Glutamatergic neuron (in vitro differentiated cells): Measurements from ENCODE around the gene RGS4. TPM values are rescaled to one million over a fixed set of nuclear protein-coding genes. Genes with fewer than 3 reads are reported as not detected.

Experiments
- DNase-seq: peaks from one replicate; pipeline ENCODE4 v3.0.0; 2022
- H3K27ac Mint-ChIP-seq: one replicate; pipeline ENCODE4 v1.8.0; 2020; ENCODE audit warnings: mild to moderate bottlenecking, mixed read lengths, inconsistent platforms; ENCODE audit not compliant: unreplicated experiment
- H3K27me3 Mint-ChIP-seq: one replicate; pipeline ENCODE4 v1.8.0; 2020; ENCODE audit warnings: mild to moderate bottlenecking, moderate library complexity, mixed read lengths, inconsistent platforms; ENCODE audit not compliant: unreplicated experiment
- H3K36me3 Mint-ChIP-seq: one replicate; pipeline ENCODE4 v1.8.0; 2020; ENCODE audit warnings: mild to moderate bottlenecking, mixed read lengths, inconsistent platforms; ENCODE audit not compliant: unreplicated experiment
- H3K4me1 Mint-ChIP-seq: one replicate; pipeline ENCODE4 v1.8.0; 2020; ENCODE audit warnings: mild to moderate bottlenecking, low read depth, mixed read lengths, inconsistent platforms; ENCODE audit not compliant: unreplicated experiment
- H3K4me3 Mint-ChIP-seq: one replicate; pipeline ENCODE4 v1.8.0; 2020; ENCODE audit warnings: mild to moderate bottlenecking, mixed read lengths, inconsistent platforms; ENCODE audit not compliant: unreplicated experiment
- H3K9me3 Mint-ChIP-seq: one replicate; pipeline ENCODE4 v1.8.0; 2020; ENCODE audit warnings: mild to moderate bottlenecking, moderate library complexity, mixed read lengths, inconsistent platforms; ENCODE audit not compliant: unreplicated experiment
- total RNA-seq: library from RNA; stranded (reverse); fragmentation: NEBNext Ultra II Directional; extraction: Animal tissue kit (Norgen Biotek cat#: 25700); gene quantifications from one replicate; pipeline ENCODE4 v1.2.1, GENCODE V29; 2021; ENCODE audit not compliant: unreplicated experiment
- TF ChIP-seq, protein P1 (sequence below): fragments of 200-600 bp; sonication (generic); IDR thresholded peaks from one replicate; pipeline ENCODE4 v1.5.0; 2021; ENCODE audit not compliant: partially characterized antibody, unreplicated experiment

RGS4 gene
- total RNA-seq, 1 donor from 2014 or later = 31.6 TPM

DNA sequence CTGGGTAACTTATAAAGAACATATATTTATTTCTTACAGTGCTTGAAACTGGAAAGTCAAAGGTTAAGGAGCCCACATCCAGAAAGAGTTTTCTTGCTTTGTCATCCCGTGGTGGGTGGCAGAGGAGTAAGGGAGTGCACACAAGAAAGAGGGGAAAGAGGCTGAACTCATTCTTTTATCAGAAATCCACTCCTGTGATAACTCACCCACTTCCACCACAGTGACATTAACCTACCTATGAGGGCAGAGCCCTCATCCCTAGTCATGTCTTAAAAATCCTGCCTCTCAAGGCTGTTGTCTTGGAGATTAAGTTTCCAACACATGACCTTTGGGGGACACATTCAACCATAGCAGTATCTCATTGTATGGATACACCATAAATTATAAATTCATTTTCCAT, 32.5 kb upstream of the RGS4 start:
- no peaks in the 10 kb centered on the region for H3K36me3 Mint-ChIP-seq
- no peak overlapping the region for H3K27ac Mint-ChIP-seq
- H3K4me1 Mint-ChIP-seq = peaks cover 1% of the 10 kb centered on the region
- no peak overlapping the region for H3K4me3 Mint-ChIP-seq
- H3K9me3 Mint-ChIP-seq = peaks cover 3% of the 10 kb centered on the region
- no peaks in the 10 kb centered on the region for H3K27me3 Mint-ChIP-seq
- TF ChIP-seq, protein P1, sequence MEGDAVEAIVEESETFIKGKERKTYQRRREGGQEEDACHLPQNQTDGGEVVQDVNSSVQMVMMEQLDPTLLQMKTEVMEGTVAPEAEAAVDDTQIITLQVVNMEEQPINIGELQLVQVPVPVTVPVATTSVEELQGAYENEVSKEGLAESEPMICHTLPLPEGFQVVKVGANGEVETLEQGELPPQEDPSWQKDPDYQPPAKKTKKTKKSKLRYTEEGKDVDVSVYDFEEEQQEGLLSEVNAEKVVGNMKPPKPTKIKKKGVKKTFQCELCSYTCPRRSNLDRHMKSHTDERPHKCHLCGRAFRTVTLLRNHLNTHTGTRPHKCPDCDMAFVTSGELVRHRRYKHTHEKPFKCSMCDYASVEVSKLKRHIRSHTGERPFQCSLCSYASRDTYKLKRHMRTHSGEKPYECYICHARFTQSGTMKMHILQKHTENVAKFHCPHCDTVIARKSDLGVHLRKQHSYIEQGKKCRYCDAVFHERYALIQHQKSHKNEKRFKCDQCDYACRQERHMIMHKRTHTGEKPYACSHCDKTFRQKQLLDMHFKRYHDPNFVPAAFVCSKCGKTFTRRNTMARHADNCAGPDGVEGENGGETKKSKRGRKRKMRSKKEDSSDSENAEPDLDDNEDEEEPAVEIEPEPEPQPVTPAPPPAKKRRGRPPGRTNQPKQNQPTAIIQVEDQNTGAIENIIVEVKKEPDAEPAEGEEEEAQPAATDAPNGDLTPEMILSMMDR = no peak
- DNase-seq = no peak

DNA sequence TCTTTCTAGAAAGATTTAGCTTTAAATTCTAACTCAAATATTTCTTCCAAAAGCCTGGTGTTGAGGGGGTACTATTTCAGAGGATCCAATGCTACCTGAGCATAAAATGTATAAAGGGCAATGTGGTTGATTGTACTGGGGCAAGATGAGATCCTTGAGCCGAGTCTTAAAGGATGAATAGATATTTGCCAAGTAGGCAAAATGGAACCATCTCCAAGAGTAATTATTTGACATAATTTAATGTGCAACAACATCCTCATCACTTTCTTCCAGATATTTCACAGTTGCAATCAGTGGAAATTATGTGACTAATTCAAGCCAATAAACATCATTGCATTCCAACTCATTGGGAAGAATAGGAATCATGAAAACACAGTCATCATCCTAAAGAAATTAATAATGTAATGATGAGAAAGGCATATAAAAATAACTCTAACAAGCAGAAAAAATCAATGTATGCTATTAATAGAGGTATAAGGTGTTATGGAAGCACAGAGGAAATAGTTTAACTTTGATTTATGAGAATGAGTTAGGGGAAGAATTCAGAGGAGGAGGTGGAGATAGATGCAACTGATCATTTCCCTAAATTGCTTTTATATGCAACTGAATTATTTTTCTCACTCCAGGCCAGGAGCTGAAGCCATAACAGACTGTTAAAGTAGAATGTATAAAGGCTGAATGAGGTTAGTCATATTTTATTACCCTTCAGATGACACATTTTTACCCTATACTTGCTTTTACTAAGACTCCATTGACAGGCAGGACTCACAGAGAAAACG, 30.0 kb upstream of the RGS4 start:
- H3K27ac Mint-ChIP-seq = no peak overlapping the region
- H3K36me3 Mint-ChIP-seq = no peaks in the 10 kb centered on the region
- no peaks in the 10 kb centered on the region for H3K9me3 Mint-ChIP-seq
- no peak overlapping the region for H3K4me3 Mint-ChIP-seq
- H3K27me3 Mint-ChIP-seq = no peaks in the 10 kb centered on the region
- TF ChIP-seq, protein P1 = no peak
- DNase-seq = no peak
- peaks cover 1% of the 10 kb centered on the region for H3K4me1 Mint-ChIP-seq

DNA sequence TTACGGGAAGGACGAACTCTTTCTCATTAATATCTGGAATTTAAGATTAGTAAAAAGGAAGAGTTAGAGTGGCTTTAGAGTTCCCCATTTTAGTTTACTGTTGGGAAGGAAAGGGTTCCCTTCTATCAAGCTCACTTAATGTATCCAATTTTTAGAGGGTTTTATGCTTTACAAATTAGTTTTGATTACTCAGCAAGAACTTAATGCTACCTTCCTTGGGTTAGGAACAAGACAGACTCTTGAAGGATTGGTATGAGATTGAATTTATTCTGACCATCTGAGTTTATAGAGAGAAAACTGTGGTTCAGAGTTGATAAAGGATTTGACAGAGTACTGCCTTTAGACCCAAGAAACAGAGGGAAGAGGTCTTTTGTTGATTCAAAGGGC, 29.5 kb upstream of the RGS4 start:
- Mint-ChIP-seq H3K27me3 (no peaks in the 10 kb centered on the region), H3K4me3 (no peak overlapping the region), H3K4me1 (peaks cover 1% of the 10 kb centered on the region), H3K36me3 (no peaks in the 10 kb centered on the region), H3K9me3 (no peaks in the 10 kb centered on the region), H3K27ac (no peak overlapping the region)
- no peak for DNase-seq
- TF ChIP-seq, protein P1 = no peak

DNA sequence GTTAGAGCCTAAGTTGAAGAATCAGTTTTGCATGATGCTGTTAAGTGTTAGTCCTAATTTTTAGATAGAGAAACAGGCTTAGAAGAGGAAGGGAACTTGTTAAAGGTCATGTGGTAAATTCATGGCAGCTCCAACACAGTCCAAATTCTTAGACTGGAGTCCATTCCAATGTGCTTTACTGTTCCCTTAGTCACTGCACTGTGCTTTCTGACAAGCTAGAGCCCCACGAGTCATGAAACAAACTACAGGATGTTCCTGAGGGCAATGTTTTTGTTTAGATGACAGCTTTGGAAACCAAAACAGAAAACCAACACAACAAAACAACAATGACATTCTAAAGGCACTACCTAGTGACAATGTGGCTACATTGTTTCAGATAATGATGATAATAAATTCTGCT, 23.1 kb upstream of the RGS4 start:
- no peaks in the 10 kb centered on the region for H3K36me3 Mint-ChIP-seq
- no peak for DNase-seq
- no peaks in the 10 kb centered on the region for H3K27me3 Mint-ChIP-seq
- no peak overlapping the region for H3K4me3 Mint-ChIP-seq
- TF ChIP-seq, protein P1 = no peak
- no peak overlapping the region for H3K27ac Mint-ChIP-seq
- H3K4me1 Mint-ChIP-seq = peaks cover 14% of the 10 kb centered on the region
- H3K9me3 Mint-ChIP-seq = peaks cover 2% of the 10 kb centered on the region

DNA sequence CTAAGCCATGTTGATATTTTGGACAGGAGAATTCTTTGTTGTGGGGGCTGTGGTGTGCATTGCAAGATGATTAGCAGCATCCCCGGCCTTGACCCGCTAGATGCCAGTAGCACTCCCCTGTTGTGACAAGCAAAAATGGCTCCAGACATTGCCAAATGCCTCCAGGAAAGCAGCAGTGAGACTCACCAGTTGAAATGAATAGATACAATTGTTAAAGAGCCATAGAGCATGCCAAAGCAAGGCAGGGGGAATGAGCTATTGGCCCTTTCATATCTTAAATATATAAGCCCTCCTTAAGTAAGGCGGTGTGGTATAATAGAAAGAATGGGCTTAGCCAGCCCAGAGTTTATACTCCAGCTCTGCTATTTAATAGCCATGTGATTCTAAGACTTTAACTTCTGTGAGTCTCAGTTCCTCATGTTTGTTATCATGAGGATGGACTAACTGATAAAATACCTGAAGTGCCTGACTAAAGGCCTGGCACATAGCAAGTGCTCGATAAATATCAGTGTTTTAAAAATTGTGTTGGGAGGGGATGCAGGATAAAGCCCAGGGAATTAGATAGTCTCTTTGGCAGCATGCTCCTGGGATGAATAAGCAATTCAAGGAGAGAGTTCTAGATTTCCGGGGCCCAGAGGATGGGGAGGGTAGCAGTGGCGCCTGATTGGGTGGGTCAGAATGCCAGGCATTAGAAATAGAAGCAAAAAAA, 21.1 kb upstream of the RGS4 start:
- no peak for DNase-seq
- H3K27me3 Mint-ChIP-seq = no peaks in the 10 kb centered on the region
- TF ChIP-seq, protein P1 = no peak
- H3K27ac Mint-ChIP-seq = peak overlapping the region; percentile 79
- no peaks in the 10 kb centered on the region for H3K36me3 Mint-ChIP-seq
- H3K4me3 Mint-ChIP-seq = peak overlapping the region; percentile 34
- peaks cover 4% of the 10 kb centered on the region for H3K9me3 Mint-ChIP-seq
- peaks cover 22% of the 10 kb centered on the region for H3K4me1 Mint-ChIP-seq
